Heart left ventricle (tissue), 13 donors: ENCODE results near the gene ARHGAP23.
A peak's percentile ranks its signal among the peaks of the same experiment; 100 is the strongest.

Source experiments
- CTCF ChIP-seq, 12 donors: fragments of 200-600 bp; sonication (generic) in 4 of 12; IDR thresholded peaks; one replicate each; pipeline versions ENCODE4 v1.5.0 to v1.8.0; 2018 to 2022; ENCODE audit warnings: antibody characterized with exemption in 12 of 12, mild to moderate bottlenecking in 5 of 12
- POLR2A ChIP-seq, 2 donors: fragments of 450-650 bp; IDR thresholded peaks; one replicate each; pipeline ENCODE4 v1.6.1; 2017; ENCODE audit warnings: antibody characterized with exemption in 2 of 2, mild to moderate bottlenecking in 2 of 2, moderate library complexity in 2 of 2
- donor health status: ischemic (EF 13 %, LVEDD 7.1; RV severe dilation, severe dysfunction).
- donor health status: DM: no; HTN: yes; CAD: no.
- donor health status: DM: no; HTN: no; CAD: no.
- donor health status: ischemic (EF 25% LVEDD 6.9; RV normal size, moderate dysfunction).
- donor health status: ischemic (EF 25% LVEDD 5.7; RV mildly dilated, moderate dysfunction).
- donor health status: ischemic (EF 35%, LVEDD 5.7; RV mildly dilated, moderate dysfunction).
- donor health status: nonischemic (EF 11% LVEDD 7.7; RV severe dilation, severe dysfunction).
- donor health status: DM: yes; HTN: yes; CAD: no.
- donor health status: PGD.
- donor health status: ischemic (EF 29% LVEDD 5.4; RV normal size, mild dysfunction).
- donor health status: nonischemic (EF 23%, LVEDD 6.1; RV moderate dilation, normal function).

- TF ChIP-seq CTCF (IDR thresholded peaks at IDR 0.05) = peak; percentile 76 to 96 (median 90)
- TF ChIP-seq POLR2A (IDR thresholded peaks at IDR 0.05) = no peak
These were observed 15.9 kb downstream of the ARHGAP23 start for GRCh38 chr17:38444151-38444550.
